ENCODE data around the gene PDSS2.
"Not testable (repeated sequence)": the region's sequence is repeated elsewhere in the genome, so short reads cannot be mapped to it uniquely, and the experiment has no call there.

The PDSS2 gene

GRCh38 chr6:107198631-107199416 is 260.5 kb downstream of the PDSS2 start:
- Histone ChIP-seq H3K27me3 (ENCODE audit: insufficient read depth, low read length) (no peaks in the 10 kb centered on the region), H3K4me3 (ENCODE audit: low read depth, low read length) (no peak overlapping the region), H3K4me1 (ENCODE audit: control insufficient read depth, insufficient read depth, low read length, unreplicated experiment) (no peaks in the 10 kb centered on the region), H3K27ac (ENCODE audit: low read depth, low read length) (no peak overlapping the region), H3K79me2 (ENCODE audit: control insufficient read depth, insufficient read depth, low read length, unreplicated experiment) (no peaks in the 10 kb centered on the region), H2AFZ (ENCODE audit: low read length, unreplicated experiment) (no peak overlapping the region), H3K36me3 (ENCODE audit: insufficient read depth, low read length) (no peaks in the 10 kb centered on the region)

DNA sequence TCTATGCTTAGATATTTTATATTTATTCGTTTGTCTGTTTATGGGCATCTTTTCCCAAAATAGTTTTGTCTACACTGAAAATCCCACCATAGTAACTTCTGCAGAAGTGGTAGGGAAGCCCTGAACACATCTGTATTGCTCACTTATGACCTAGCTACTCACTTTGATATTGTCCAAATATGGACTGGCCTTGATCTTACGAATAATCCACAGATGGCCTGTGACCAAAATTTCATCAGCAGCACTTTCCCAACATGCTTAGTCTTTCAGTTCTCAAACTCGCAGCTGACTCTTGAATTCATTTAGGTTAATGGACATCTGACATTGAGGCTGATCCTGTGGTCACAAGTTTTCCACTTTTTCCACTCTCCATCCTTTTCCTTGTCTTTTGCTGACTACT is 263.2 kb downstream of the PDSS2 start:
- no peaks in the 10 kb centered on the region for H3K36me3 ChIP-seq (ENCODE audit: insufficient read depth, low read length)

GRCh38 chr6:107194723-107195122 is 264.6 kb downstream of the PDSS2 start:
- not testable (repeated sequence) for H3K27me3 ChIP-seq (ENCODE audit: insufficient read depth, low read length); H2AFZ ChIP-seq (ENCODE audit: low read length, unreplicated experiment); H3K79me2 ChIP-seq (ENCODE audit: control insufficient read depth, insufficient read depth, low read length, unreplicated experiment); H3K27ac ChIP-seq (ENCODE audit: low read depth, low read length); H3K4me1 ChIP-seq (ENCODE audit: control insufficient read depth, insufficient read depth, low read length, unreplicated experiment); H3K4me3 ChIP-seq (ENCODE audit: low read depth, low read length); H3K36me3 ChIP-seq (ENCODE audit: insufficient read depth, low read length)

More for the DNA sequence above, 263.2 kb downstream of the PDSS2 start:
- no peak overlapping the region for H2AFZ ChIP-seq (ENCODE audit: low read length, unreplicated experiment)
- no peak overlapping the region for H3K4me3 ChIP-seq (ENCODE audit: low read depth, low read length)
- no peak overlapping the region for H3K27ac ChIP-seq (ENCODE audit: low read depth, low read length)
- no peaks in the 10 kb centered on the region for H3K79me2 ChIP-seq (ENCODE audit: control insufficient read depth, insufficient read depth, low read length, unreplicated experiment)
- H3K27me3 ChIP-seq (ENCODE audit: insufficient read depth, low read length) = no peaks in the 10 kb centered on the region
- no peaks in the 10 kb centered on the region for H3K4me1 ChIP-seq (ENCODE audit: control insufficient read depth, insufficient read depth, low read length, unreplicated experiment)

GRCh38 chr6:107192830-107193229 is 266.5 kb downstream of the PDSS2 start:
- Histone ChIP-seq H3K27ac (ENCODE audit: low read depth, low read length) (no peak overlapping the region), H3K27me3 (ENCODE audit: insufficient read depth, low read length) (no peaks in the 10 kb centered on the region), H3K4me3 (ENCODE audit: low read depth, low read length) (no peak overlapping the region), H3K36me3 (ENCODE audit: insufficient read depth, low read length) (no peaks in the 10 kb centered on the region), H3K4me1 (ENCODE audit: control insufficient read depth, insufficient read depth, low read length, unreplicated experiment) (no peaks in the 10 kb centered on the region), H3K79me2 (ENCODE audit: control insufficient read depth, insufficient read depth, low read length, unreplicated experiment) (no peaks in the 10 kb centered on the region), H2AFZ (ENCODE audit: low read length, unreplicated experiment) (no peak overlapping the region)

DNA sequence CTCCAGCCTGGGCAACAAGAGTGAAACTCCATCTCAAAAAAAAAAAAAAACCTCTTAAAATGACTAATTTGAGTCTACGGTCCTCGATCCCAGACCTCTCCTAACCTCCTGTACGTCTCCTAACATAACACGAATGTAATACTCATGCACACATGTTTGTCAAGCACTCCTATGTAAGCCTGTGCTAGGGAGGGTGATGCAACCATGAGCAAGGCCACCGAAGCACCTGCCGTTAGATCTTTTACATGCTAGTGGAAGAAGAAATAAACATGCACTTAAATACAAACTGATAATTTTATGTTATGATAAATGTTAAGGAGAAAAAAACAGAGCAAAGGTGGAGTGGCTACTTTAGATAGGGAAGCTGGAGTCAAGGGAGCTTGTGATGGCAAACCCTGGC is 271.7 kb downstream of the PDSS2 start:
- Histone ChIP-seq H2AFZ (ENCODE audit: low read length, unreplicated experiment) (no peak overlapping the region), H3K4me3 (ENCODE audit: low read depth, low read length) (no peak overlapping the region), H3K27me3 (ENCODE audit: insufficient read depth, low read length) (no peaks in the 10 kb centered on the region), H3K79me2 (ENCODE audit: control insufficient read depth, insufficient read depth, low read length, unreplicated experiment) (no peaks in the 10 kb centered on the region), H3K36me3 (ENCODE audit: insufficient read depth, low read length) (no peaks in the 10 kb centered on the region), H3K27ac (ENCODE audit: low read depth, low read length) (no peak overlapping the region), H3K4me1 (ENCODE audit: control insufficient read depth, insufficient read depth, low read length, unreplicated experiment) (no peaks in the 10 kb centered on the region)

DNA sequence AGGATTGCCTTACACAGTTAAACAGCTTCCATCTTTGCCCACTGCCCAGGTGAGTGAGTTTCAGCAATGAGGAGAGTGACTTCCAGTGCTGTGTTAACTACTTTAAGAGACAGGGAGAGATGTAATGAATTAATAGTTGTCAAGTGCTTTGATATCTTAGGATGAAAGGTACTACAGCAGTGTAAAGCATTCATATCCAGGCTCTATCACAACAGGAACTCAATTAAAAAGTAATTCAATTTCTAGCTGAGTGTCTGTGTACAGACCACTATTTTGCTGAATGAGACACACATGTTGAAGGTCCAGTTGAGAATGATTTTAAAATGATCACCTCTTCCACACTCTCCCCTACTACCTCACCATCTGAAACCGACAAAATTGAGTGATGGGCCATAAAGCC is 273.3 kb downstream of the PDSS2 start:
- H3K27ac ChIP-seq (ENCODE audit: low read depth, low read length) = no peak overlapping the region
- H3K27me3 ChIP-seq (ENCODE audit: insufficient read depth, low read length) = no peaks in the 10 kb centered on the region
- H3K4me1 ChIP-seq (ENCODE audit: control insufficient read depth, insufficient read depth, low read length, unreplicated experiment) = no peaks in the 10 kb centered on the region
- H3K36me3 ChIP-seq (ENCODE audit: insufficient read depth, low read length) = no peaks in the 10 kb centered on the region
- H3K79me2 ChIP-seq (ENCODE audit: control insufficient read depth, insufficient read depth, low read length, unreplicated experiment) = no peaks in the 10 kb centered on the region
- no peak overlapping the region for H2AFZ ChIP-seq (ENCODE audit: low read length, unreplicated experiment)
- H3K4me3 ChIP-seq (ENCODE audit: low read depth, low read length) = no peak overlapping the region

DNA sequence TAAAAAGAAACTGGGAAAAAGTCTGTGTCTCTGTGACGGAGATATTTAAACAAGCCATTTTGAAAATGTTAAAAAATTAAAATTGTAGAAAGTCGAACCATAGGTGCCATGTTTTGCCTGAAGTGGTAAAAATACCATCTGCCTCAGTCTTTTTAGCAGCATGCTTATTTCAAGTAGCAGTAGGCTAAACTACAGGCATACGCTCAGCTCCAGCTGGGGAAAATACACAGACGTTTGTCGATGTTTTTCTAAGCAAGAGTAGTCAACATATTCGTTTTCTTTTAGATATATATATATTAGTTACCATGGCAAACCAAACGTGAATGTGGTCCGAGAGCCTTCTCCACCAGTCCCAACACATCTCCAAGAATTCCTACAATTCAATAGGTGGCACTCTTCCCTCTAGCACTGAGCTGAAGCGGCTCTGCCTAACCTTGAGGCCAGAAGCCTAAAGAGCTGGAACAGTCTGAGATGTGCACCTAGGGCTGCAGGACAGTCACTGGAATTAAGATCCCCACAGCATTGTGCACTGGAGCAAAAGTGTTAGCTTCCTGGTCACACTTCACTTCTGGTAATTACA is 273.9 kb downstream of the PDSS2 start:
- Histone ChIP-seq H3K4me3 (ENCODE audit: low read depth, low read length) (no peak overlapping the region), H3K27me3 (ENCODE audit: insufficient read depth, low read length) (no peaks in the 10 kb centered on the region), H2AFZ (ENCODE audit: low read length, unreplicated experiment) (no peak overlapping the region), H3K4me1 (ENCODE audit: control insufficient read depth, insufficient read depth, low read length, unreplicated experiment) (no peaks in the 10 kb centered on the region), H3K79me2 (ENCODE audit: control insufficient read depth, insufficient read depth, low read length, unreplicated experiment) (no peaks in the 10 kb centered on the region), H3K36me3 (ENCODE audit: insufficient read depth, low read length) (no peaks in the 10 kb centered on the region), H3K27ac (ENCODE audit: low read depth, low read length) (no peak overlapping the region)

GRCh38 chr6:107184435-107184834 is 274.9 kb downstream of the PDSS2 start:
- no peaks in the 10 kb centered on the region for H3K27me3 ChIP-seq (ENCODE audit: insufficient read depth, low read length)
- no peak overlapping the region for H2AFZ ChIP-seq (ENCODE audit: low read length, unreplicated experiment)
- H3K4me3 ChIP-seq (ENCODE audit: low read depth, low read length) = no peak overlapping the region
- no peaks in the 10 kb centered on the region for H3K4me1 ChIP-seq (ENCODE audit: control insufficient read depth, insufficient read depth, low read length, unreplicated experiment)
- H3K27ac ChIP-seq (ENCODE audit: low read depth, low read length) = no peak overlapping the region
- no peaks in the 10 kb centered on the region for H3K79me2 ChIP-seq (ENCODE audit: control insufficient read depth, insufficient read depth, low read length, unreplicated experiment)
- H3K36me3 ChIP-seq (ENCODE audit: insufficient read depth, low read length) = no peaks in the 10 kb centered on the region

DNA sequence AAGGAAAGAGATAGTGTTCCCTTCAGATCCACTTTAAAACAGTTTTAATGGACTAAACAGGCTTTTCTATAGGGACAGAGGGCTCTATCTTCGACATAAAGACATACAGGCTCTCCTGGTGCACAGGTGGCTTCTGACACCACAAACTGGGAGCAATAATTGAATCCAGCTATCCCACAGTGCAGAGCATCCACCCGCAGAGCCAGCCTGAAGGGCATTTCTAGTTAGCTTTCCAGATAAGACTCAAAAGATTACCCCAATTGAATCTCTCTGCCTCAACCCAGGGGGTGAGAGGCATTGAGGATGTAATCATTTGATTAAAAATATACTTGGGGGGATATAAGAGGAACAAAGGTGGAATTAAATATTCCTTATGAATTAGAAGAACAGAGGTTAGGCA is 279.3 kb downstream of the PDSS2 start:
- no peak overlapping the region for H3K4me3 ChIP-seq (ENCODE audit: low read depth, low read length)
- H3K79me2 ChIP-seq (ENCODE audit: control insufficient read depth, insufficient read depth, low read length, unreplicated experiment) = no peaks in the 10 kb centered on the region
- no peaks in the 10 kb centered on the region for H3K27me3 ChIP-seq (ENCODE audit: insufficient read depth, low read length)
- no peaks in the 10 kb centered on the region for H3K4me1 ChIP-seq (ENCODE audit: control insufficient read depth, insufficient read depth, low read length, unreplicated experiment)
- H3K27ac ChIP-seq (ENCODE audit: low read depth, low read length) = no peak overlapping the region
- H2AFZ ChIP-seq (ENCODE audit: low read length, unreplicated experiment) = no peak overlapping the region
- no peaks in the 10 kb centered on the region for H3K36me3 ChIP-seq (ENCODE audit: insufficient read depth, low read length)

DNA sequence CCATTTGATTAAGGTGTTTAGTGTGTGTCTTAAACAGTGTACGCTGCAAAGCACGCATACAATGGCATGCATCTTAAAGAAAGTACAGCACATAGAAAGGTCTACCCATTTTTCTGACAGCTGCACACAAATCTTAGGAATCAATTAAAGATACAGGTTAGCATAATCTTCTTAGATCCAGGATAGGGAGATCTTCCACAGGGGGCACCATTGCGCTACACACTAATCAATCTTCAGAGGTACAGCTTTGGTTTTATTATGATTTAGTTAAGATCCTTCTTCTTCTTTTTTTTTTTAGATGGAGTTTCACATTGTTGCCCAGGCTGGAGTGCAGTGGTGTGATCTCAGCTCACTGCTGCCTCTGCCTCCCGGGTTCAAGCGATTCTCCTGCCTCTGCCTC is 280.4 kb downstream of the PDSS2 start:
- Histone ChIP-seq H3K79me2 (ENCODE audit: control insufficient read depth, insufficient read depth, low read length, unreplicated experiment) (no peaks in the 10 kb centered on the region), H3K4me1 (ENCODE audit: control insufficient read depth, insufficient read depth, low read length, unreplicated experiment) (no peaks in the 10 kb centered on the region), H3K36me3 (ENCODE audit: insufficient read depth, low read length) (no peaks in the 10 kb centered on the region), H2AFZ (ENCODE audit: low read length, unreplicated experiment) (no peak overlapping the region), H3K4me3 (ENCODE audit: low read depth, low read length) (no peak overlapping the region), H3K27ac (ENCODE audit: low read depth, low read length) (no peak overlapping the region), H3K27me3 (ENCODE audit: insufficient read depth, low read length) (no peaks in the 10 kb centered on the region)

DNA sequence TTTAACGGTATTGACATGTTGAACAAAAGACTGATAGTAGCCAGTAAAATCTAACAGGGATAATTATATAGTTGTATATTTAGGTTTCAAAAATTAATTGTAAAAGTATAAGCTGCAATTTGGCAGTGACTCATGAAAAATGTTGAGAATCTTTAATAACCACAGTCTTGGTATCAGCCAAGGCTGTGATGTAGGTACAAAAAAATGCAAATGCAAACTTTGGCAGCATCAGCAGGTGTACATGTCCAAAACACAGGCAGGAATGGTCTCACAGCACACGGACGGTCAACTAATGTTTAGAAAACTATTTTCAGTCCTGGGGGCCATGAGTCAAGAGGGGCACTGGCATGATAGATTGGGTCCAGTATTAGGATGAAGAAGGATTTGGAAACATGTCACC is 285.6 kb downstream of the PDSS2 start:
- H2AFZ ChIP-seq (ENCODE audit: low read length, unreplicated experiment) = no peak overlapping the region
- H3K4me3 ChIP-seq (ENCODE audit: low read depth, low read length) = no peak overlapping the region
- H3K4me1 ChIP-seq (ENCODE audit: control insufficient read depth, insufficient read depth, low read length, unreplicated experiment) = no peaks in the 10 kb centered on the region
- no peak overlapping the region for H3K27ac ChIP-seq (ENCODE audit: low read depth, low read length)
- no peaks in the 10 kb centered on the region for H3K27me3 ChIP-seq (ENCODE audit: insufficient read depth, low read length)
- H3K36me3 ChIP-seq (ENCODE audit: insufficient read depth, low read length) = no peaks in the 10 kb centered on the region
- H3K79me2 ChIP-seq (ENCODE audit: control insufficient read depth, insufficient read depth, low read length, unreplicated experiment) = no peaks in the 10 kb centered on the region
